ENCODE results near the gene ROBO3.

Gene ROBO3, protein sequence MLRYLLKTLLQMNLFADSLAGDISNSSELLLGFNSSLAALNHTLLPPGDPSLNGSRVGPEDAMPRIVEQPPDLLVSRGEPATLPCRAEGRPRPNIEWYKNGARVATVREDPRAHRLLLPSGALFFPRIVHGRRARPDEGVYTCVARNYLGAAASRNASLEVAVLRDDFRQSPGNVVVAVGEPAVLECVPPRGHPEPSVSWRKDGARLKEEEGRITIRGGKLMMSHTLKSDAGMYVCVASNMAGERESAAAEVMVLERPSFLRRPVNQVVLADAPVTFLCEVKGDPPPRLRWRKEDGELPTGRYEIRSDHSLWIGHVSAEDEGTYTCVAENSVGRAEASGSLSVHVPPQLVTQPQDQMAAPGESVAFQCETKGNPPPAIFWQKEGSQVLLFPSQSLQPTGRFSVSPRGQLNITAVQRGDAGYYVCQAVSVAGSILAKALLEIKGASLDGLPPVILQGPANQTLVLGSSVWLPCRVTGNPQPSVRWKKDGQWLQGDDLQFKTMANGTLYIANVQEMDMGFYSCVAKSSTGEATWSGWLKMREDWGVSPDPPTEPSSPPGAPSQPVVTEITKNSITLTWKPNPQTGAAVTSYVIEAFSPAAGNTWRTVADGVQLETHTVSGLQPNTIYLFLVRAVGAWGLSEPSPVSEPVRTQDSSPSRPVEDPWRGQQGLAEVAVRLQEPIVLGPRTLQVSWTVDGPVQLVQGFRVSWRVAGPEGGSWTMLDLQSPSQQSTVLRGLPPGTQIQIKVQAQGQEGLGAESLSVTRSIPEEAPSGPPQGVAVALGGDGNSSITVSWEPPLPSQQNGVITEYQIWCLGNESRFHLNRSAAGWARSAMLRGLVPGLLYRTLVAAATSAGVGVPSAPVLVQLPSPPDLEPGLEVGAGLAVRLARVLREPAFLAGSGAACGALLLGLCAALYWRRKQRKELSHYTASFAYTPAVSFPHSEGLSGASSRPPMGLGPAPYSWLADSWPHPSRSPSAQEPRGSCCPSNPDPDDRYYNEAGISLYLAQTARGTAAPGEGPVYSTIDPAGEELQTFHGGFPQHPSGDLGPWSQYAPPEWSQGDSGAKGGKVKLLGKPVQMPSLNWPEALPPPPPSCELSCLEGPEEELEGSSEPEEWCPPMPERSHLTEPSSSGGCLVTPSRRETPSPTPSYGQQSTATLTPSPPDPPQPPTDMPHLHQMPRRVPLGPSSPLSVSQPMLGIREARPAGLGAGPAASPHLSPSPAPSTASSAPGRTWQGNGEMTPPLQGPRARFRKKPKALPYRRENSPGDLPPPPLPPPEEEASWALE (N-terminal part only)

DNA sequence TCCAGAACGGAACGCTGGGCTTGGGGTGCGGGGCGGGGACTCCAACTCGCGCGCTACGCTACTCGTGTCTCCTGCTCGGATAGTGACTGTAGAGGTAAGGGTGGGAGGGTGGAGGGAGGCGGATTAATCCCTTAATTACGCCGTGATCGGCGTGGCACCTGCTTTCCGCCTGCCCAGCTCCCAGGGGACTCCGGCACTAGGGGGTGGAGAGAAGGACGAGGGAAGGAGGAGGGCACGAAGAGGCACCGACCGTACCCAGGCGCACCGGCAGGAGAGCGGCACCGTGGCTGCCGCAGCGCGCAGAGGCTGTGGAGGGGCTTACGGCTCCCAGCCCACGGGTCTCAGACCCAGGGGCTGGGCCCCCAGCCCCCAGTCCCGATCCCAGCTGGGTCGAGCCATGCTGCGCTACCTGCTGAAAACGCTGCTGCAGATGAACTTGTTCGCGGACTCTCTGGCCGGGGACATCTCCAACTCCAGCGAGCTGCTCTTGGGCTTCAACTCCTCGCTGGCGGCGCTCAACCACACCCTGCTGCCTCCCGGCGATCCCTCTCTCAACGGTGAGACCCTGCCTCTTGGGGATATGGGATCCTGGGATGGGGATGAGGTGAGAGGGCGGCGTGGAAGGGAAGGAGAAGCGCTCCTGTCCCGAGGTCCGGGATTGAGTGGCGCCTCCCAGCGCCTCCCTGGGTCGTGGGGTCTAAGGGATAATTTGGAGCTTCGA lies at the start of gene ROBO3:
TSS of gene ROBO3 (plus strand) at position 252 of the 721 bp plus-strand sequence. CDS start at position 398, 146 bp downstream.
- DNase-seq = no peak

DNA sequence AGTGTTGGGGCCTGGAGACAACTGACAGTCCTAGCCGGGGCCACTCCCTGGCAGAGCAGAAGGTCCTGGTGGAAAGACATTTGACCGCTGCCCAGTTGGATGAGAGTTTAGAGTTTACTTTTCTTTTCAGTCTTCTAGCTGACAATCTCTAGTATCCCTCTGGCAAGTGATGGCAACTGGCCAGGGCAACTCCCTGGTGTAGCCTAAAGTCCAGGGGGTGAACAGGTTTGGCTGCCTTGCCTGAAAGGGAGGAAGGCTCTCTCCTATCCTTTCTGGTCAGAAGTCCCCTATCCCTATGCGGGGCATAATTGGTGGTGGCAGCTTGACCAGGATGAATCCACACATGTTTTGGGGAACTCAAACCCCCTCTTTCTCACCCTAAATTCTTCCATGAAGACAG lies 48.2 kb upstream of the ROBO3 start:
- DNase-seq = no peak

DNA sequence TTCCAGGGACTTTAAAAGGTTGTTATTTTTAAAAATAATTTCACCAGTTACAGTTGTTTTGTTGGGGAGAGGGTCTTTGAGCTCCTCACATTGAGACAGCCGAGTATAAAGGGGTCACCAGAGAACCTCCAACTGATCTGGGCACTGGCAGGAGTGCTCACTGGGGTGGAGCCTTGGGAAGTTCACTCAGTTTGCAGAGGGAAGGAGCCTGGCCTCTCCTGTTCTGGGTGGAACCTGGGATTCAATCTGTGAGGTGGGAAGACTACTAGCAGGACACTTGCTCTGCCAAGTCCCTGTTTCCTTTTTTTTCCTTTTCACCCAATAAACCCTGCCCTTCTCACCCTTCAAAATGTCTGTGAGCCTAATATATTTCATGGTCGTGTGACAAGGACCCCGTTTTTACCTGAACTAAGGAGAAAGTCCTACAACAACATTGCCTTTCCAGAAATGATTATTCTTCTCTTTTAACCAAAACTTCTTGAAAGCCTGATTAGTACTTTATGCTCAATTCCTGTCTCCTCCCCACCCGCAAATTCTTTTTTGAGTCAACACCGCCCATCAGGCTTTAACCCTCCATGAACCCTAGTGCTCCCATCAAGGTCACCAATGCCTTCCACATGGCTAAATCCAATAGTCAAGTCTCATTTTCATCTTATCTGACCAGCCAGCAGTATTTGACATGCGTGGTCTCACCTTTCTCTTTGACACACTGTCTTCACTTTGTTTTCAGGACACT lies 43.1 kb upstream of the ROBO3 start:
- DNase-seq = no peak

DNA sequence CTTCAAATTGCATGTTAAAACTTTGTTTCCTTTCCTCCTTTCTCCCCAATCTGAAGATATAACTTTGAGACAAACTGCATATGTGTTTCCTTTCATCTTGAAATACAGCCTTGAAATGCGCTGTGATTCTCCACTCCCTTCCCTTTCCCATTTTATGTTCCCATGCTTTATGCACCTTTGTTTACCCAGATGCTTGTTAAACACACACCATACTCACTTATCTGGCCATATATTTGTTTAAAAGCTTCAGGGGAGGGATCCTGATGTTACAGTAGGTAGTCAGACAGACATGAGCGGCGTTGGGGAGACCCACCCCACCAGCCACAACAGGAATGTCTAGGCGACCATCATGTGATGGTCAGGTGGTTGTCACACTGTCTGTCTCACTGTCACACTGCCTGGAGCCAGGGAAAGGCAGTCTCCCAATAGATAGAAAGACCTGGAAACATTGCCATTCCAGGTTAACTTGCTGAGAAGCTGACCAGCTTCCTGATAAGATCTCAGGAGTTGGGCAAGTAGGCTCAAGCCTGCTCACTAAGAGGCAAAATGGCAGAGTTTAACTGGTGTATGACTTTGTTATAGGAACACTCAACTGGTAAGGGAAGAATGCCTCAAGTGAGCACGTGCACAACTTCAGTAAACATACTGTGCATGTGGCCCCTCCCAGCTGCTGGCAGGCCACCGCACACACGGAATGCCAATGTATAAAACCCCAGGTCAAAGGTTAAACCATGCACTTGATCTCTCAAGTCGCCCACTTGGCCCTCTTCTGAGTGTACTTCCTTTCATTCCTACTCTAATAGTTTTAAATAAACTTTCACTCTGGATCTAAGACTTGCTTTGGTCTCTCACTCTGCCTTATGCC lies 41.5 kb upstream of the ROBO3 start:
- no peak for DNase-seq

DNA sequence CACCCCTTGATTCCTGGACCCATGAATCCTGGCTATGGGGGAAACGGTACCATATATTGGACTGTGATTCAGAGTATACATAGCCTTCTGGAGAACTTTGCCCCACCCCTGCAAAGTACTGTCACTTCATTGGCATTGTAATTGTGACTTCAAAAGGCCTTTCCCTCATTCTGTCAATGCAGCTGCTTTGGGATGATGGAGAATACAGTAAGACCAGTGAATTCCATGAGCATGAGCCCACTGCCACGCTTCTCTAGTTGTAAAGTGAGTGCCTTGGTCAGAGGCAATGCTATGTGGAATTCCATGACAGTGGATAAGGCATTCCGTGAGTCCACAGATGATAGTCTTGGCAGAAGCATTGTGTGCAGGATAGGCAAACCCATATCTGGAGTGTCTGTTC lies 39.4 kb upstream of the ROBO3 start:
- DNase-seq = no peak

DNA sequence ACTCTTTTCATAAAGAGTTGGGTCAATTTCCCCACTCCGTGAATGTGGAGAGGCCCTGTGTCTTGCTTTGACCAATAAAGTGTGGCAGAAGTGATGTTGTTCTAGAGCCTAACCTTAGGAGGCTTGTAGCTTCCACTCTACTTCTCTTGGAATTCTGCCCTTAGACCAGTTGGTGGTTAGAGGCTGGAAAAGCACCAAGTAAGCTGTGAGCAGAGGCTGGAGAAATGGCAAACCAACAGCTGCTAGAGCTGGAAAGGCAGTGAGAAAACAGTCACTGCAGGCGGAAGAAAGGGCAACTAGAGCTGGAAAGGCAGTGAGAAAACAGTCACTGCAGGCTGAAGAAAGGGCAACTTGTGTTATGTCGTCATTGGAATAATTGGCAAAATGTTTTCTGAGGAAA lies 35.2 kb upstream of the ROBO3 start:
- peak; percentile 12 for DNase-seq

DNA sequence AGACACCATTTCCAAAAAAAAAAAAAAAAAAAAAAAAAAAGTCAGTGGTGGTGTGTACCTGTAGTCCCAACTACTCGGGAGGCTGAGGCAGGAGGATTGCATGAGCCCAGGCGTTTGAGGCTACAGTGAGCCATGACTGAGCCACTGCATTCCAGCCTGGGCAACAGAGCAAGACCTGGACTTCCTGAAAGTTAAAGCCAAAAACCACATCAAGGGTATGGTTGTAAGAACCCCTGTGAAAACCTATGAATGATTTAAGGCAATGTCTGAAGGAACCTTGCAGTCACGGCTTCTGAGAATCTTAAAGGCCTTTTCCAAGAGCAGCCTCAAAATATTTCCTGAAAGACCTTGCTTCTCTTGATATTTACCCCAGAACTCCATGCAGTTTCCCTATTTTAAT lies 34.5 kb upstream of the ROBO3 start:
- DNase-seq = no peak

DNA sequence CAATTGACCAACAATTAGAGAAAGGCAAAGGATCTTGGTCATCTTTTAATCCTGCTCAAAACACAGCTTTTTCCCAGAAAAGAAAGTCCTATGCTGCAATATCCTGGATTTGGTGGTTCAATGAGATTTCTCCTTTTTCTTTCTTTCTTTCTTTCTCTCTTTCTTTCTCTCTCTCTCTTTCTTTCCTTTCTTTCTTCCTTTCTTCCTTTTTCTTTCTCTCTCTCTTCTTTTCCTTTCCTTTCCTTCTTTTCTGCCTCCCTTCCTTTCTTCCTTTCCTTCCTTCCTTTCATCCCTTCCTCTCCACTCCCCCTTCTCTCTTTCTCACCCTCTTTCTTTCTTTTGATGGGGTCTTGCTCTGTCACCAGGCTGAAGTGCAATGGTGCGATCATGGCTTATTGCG lies 33.3 kb upstream of the ROBO3 start:
- DNase-seq = no peak

DNA sequence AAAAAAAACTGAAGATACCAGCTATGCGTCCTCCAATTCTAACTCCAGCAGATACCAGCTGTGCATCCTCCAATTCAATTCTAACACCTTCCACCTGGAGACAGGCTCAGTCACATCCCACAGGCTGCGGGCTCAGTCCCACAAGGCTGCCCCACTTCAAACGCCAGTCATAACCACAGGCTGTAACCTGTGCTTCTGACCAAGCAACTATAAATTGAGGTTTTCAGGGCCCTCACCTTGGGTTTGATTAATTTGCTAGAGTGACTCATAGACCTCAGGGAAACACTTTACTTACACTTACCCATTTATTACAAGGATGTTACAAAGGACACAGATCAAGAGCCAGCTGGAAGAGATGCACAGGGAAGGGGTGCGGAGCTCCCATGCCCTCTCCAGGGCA lies 32.7 kb upstream of the ROBO3 start:
- no peak for DNase-seq

DNA sequence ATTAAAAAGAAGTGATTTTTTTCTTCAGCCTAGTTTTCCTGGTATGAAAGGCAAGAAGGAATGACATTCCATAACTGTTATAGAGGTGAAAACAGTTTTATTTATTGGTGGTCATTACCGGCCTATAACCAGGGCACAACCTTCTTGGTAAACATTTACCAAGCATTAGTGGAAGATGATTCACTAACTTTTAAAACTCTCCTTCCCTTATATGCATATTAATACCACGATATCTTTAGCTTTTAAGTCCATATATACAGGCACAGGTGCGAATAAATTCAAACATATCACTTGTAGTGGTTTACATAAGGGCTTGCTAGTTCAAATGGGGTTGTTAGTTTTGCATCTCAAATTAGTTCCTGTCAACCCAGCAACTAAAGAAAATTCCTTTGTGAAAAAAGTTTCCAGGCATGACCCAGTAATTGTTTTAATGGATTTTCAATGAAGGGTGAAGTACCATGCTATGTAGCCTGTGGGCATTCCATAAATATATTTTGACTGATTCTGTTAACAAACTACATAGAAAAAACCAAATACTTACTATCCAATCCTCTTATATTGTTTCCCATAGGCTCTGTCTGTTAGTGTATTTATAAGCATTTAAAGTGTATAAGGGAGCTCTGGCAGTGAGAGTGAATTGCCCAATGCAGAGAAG lies 30.6 kb upstream of the ROBO3 start:
- DNase-seq = no peak

DNA sequence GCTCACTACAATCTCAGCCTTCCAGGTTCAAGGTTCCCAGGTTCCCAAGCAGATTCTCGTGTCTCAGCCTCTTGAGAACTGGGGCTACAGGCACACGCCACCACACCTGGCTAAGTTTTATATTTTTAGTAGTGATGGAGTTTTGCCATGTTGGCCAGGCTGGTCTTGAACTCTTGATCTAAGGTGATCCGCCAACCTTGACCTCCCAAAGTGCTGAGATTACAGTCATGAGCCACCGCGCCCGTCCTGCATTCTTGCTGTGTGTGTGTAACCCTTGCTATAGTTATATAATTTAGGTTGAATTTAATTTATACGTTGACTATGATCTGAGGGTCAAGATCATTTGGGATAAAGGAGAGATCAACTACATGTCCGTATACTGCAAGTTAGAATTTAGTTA lies 29.3 kb upstream of the ROBO3 start:
- DNase-seq = no peak

DNA sequence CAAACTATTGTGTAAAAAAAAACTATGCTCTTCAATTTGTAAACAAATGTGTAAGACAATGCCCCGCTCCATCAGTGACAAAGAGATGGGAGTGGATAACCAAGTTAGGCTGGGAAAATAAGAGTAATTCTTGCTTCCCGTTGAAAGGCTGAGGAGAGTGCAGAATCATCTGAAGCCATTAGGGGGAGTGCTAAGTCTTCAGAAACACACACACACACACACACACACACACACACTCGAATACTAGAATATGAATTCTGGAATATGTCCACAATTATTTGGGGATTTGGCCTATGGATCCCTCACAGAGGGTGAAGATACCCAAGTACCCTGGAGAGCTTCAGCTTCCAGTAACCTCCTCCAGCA lies 27.8 kb upstream of the ROBO3 start:
- DNase-seq = peak; percentile 16

DNA sequence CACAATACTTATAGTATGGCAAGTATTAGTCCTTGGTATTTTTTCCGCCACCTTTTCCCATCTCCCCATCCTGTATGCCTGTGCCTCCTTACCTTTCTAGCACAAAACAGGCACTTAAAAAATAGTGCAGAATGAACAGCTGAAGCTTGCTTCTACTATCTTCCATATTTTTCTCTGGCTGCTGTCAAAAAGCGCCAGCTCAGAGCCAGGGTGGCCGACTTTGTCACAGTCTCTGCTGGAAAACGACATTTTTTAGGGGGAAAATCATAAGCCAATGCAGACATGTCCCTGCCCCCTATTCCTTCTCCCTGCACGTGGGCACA lies 26.5 kb upstream of the ROBO3 start:
- no peak for DNase-seq

DNA sequence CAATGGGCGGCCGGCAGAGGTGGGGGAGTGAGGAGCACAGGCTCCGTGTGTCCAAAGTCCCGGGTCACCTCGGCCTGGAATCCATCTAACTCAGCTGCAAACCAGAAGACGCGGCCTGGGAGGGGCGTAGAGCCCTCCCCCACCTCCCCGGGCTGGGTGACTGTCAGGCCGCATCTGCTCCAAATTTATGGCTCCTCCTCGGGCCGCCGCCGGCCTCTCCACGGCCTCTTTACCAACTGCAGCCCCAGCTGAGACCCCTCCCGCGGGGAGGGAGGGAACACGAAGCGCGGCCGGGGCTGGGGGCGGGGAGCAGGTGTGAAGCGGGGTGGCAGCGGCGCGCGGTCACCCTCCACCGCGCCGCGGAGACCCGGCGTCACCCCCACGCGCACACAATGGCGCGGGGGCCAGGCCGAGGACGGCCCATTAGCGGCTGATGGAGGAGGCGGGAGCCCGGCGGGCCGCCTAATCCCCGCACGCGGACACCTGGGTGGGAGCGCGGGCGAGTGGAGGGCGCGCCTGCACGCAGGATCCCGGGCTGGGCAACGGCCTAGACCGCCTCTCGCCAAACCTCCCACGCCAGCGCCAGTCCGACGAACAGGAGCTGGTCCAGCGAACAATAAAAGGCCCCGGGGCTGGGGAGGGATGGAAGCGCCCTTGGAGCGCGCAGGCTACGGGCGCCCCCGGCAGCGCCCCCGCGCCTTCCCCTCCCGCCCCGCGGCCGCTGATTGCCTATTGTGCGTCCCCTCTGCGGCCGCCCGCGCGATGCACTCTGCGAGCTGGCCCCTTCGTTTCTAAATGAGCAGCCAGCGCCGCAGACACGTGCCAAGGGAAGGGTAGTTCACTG lies 25.9 kb upstream of the ROBO3 start:
- no peak for DNase-seq

DNA sequence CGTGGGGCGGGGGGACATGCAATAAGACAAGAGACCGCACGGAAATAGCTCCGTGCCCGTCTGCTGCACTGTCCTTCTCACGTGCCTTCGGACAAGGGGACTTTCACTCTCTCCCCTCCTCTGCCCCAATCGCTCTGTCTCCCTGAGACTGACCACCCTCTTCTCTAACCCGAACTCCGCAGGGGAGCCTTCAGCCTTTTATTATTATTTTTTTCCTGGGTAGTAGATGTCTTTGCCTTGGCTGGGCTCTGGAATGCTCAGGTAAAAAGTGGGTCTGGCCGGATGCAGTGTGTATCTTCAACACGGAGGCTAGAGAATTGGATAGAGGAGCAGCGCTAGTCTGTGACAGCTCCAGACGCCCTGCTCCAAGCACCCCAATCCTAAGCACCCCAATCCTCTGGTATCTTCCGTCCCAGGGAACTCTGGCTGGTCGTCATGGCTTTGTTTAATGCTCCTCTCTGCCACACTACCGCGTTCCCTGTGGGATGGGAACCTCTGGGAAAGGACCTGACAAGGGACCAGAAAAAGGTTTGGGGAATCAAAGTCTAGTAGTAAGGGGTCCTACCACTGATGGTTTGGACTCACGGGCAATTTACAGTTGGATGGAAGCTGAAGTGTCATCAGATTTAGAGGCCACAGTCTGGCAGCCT lies 25.1 kb upstream of the ROBO3 start:
- no peak for DNase-seq

DNA sequence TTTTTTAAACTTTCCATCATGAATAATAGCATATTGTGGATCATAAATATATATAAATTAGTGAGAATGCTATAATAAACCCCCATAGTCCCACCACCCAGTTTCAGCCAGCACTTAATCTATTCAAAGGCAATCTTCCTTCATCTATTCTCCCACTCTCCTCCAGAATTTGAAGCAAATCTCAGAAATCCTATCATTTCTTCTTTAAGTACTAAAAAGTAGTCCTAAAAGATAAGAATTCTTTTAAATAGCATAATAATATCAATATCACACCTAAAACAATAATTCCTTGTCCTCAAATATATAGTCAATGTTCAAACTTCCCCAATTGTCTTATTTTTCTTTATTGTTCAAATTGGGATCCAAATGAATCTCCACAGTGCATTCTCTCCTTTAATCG lies 24.6 kb upstream of the ROBO3 start:
- DNase-seq = no peak

DNA sequence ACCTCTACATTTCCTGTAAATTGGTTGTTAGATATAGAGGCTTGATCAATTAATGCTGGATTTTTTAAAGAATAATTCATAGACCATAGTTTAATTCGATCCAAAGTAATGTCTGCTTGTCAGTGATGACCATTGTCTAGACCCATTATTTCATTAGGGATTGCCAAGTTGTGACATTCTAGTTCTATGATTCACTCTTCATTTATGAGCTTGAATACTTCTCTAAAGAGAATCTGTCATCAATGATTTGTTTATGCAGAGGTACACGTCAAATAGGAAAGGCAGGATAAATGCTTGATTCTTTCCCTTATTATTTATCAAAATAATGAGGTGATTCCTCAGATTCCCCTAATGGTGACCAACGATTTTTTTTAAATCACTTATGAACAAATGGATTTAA lies 24.0 kb upstream of the ROBO3 start:
- no peak for DNase-seq

DNA sequence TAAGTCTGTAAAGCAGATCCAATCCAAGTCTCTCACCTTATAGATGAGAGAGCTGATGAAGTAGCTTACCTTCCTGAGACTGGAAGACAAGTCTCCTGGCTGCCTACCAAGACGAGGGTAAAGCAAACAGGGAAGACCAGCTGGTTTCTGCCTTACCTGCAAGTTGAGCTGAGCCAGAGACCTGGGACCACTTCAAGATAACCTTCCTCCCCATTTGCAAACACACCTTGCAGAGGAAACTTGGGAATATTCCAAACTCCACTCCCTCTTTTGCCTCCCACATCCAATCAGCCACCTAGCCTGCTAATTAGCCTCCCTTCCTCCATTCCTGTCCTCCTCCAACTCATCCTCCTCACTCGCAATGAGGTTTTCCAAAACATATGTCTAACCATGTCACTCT lies 23.4 kb upstream of the ROBO3 start:
- DNase-seq = no peak

DNA sequence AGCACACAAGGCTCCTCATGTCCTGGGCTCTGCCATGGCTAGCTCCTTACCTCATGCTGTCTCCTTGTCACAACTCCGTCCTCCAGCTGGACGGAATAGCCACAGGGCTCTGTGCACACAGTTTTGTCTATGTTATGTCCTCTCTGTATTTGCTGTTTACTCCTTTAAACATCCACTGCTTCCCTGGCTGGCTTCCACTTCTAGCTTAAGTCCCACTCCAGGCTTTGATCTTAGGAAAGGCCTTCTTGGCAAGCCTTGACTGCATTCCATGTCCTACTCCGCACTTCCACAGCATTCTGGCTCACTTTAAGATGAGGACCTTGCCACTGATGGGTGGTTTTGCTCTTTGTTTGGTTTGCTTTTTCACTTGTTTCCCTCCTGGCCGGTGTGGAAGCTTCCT lies 22.9 kb upstream of the ROBO3 start:
- DNase-seq = no peak
